Stomach (tissue), 4 donors: ENCODE results near the gene MCTP2.

Experiments used
- CTCF ChIP-seq, 7 experiments: fragments of 450-650 bp in 4 of 7; fragments of 200-600 bp in 3 of 7; sonication (generic) in 3 of 7; IDR thresholded peaks; one replicate each; pipeline ENCODE4 v1.5.1; 2016 to 2019; ENCODE audit warnings: antibody characterized with exemption in 7 of 7, control low read depth in 2 of 7, mild to moderate bottlenecking in 1 of 7
- EP300 ChIP-seq: sonication (generic); formaldehyde crosslinking; IDR thresholded peaks from one replicate; pipeline ENCODE4 v1.6.1; 2017; ENCODE audit warnings: antibody characterized with exemption
- POLR2A ChIP-seq, 4 donors: fragments of 450-650 bp; IDR thresholded peaks; one replicate each; pipeline ENCODE4 v1.6.1; 2016; ENCODE audit warnings: antibody characterized with exemption in 4 of 4, control low read depth in 2 of 4, mild to moderate bottlenecking in 1 of 4, moderate library complexity in 1 of 4

- TF ChIP-seq EP300 (no peak), POLR2A (IDR thresholded peaks at IDR 0.05) (no peak), CTCF (IDR thresholded peaks at IDR 0.05) (no peak)
Measured at GRCh38 chr15:94385441-94385840, 154.1 kb downstream of the MCTP2 start.
